ENCODE measurements around the gene SCMH1.

Gene SCMH1

GRCh38 chr1:41046347-41046775 lies 195.7 kb downstream of the SCMH1 start:
- DNase-seq (ENCODE audit: low read depth) = no peak
- H3K4me3 ChIP-seq (ENCODE audit: low read length) = no peak overlapping the region
- no peak for TF ChIP-seq CTCF (conservative IDR thresholded peaks at IDR 0.05; ENCODE audit: low read length)

- H3K4me3 ChIP-seq (ENCODE audit: low read length) = no peak overlapping the region
- no peak for TF ChIP-seq CTCF (conservative IDR thresholded peaks at IDR 0.05; ENCODE audit: low read length)
- DNase-seq (ENCODE audit: low read depth) = peak; percentile 88
These were observed 196.4 kb downstream of the SCMH1 start for GRCh38 chr1:41045740-41046139.

- no peak overlapping the region for H3K4me3 ChIP-seq (ENCODE audit: low read length)
- no peak for DNase-seq (ENCODE audit: low read depth)
- TF ChIP-seq CTCF (conservative IDR thresholded peaks at IDR 0.05; ENCODE audit: low read length) = no peak
These were observed 197.9 kb downstream of the SCMH1 start for GRCh38 chr1:41044187-41044586.

- TF ChIP-seq CTCF (conservative IDR thresholded peaks at IDR 0.05; ENCODE audit: low read length) = no peak
- DNase-seq (ENCODE audit: low read depth) = peak; percentile 38
- H3K4me3 ChIP-seq (ENCODE audit: low read length) = no peak overlapping the region
These were observed 200.4 kb downstream of the SCMH1 start for GRCh38 chr1:41041614-41042270.

- H3K4me3 ChIP-seq (ENCODE audit: low read length) = no peak overlapping the region
- peak; percentile 21; the same call in 1 of the 2 replicates for TF ChIP-seq CTCF (conservative IDR thresholded peaks at IDR 0.05; ENCODE audit: low read length)
- no peak for DNase-seq (ENCODE audit: low read depth)
These were observed 204.0 kb downstream of the SCMH1 start for GRCh38 chr1:41038110-41038509.

- no peak for TF ChIP-seq CTCF (conservative IDR thresholded peaks at IDR 0.05; ENCODE audit: low read length)
- H3K4me3 ChIP-seq (ENCODE audit: low read length) = no peak overlapping the region
- DNase-seq (ENCODE audit: low read depth) = no peak
These were observed 204.8 kb downstream of the SCMH1 start for GRCh38 chr1:41037116-41037903.

GRCh38 chr1:41033272-41033671 lies 208.8 kb downstream of the SCMH1 start:
- no peak overlapping the region for H3K4me3 ChIP-seq (ENCODE audit: low read length)
- TF ChIP-seq CTCF (conservative IDR thresholded peaks at IDR 0.05; ENCODE audit: low read length) = no peak
- DNase-seq (ENCODE audit: low read depth) = no peak

Data from AG10803 (cell line).